Measurements from ENCODE around the gene TARS1. TPM values are rescaled to one million over a fixed set of nuclear protein-coding genes. Genes with fewer than 3 reads are reported as not detected.
A peak's percentile ranks its signal among the peaks of the same experiment; 100 is the strongest.

The TARS1 gene
- total and polyA plus RNA-seq, 2 of the 8 experiments (the other 6 are each of a cell fraction or from before 2014, with no cell fraction given), result 94.4 to 445 TPM

GRCh38 chr5:33441241-33442177 is 744 bp downstream of the TARS1 start (continued):
- TF ChIP-seq ATF2 (IDR thresholded peaks at IDR 0.05; ENCODE audit: low read length) (no peak; the same call in 1 of the 2 replicates), FOSL1 (IDR thresholded peaks at IDR 0.05; ENCODE audit: insufficient read depth, low read depth, low read length) (no peak), SIRT6 (IDR thresholded peaks at IDR 0.05; ENCODE audit: low read length) (no peak), TBP (IDR thresholded peaks at IDR 0.05; ENCODE audit: low read depth, low read length) (0 out of 2 replicates have a peak, but pooled peaks have one; percentile 2), NANOG (IDR thresholded peaks at IDR 0.05; ENCODE audit: insufficient read depth, low read depth, low read length, poor library complexity, severe bottlenecking) (no peak)
